SHP77 treated with DMSO at 0.1 percent for 48 hours (cell line): ENCODE results near the gene ASCC2.
A peak's percentile ranks its signal among the peaks of the same experiment; 100 is the strongest.
"Not testable (repeated sequence)": the region's sequence is repeated elsewhere in the genome, so short reads cannot be mapped to it uniquely, and the experiment has no call there.

Source experiments
- DNase-seq: peaks from one replicate; lab custom pipeline; 2025; lab: John Stamatoyannopoulos, UW

ASCC2 gene

GRCh38 chr22:29837741-29838598, at the start of gene ASCC2:
Gene ASCC2 (minus strand): TSS chr22:29838274. CDS start chr22:29832325, 5,949 bp downstream.
- DNase-seq, result peak; percentile 96

GRCh38 chr22:29887358-29887757, 49.3 kb upstream of the ASCC2 start:
- DNase-seq, result no peak

GRCh38 chr22:29886596-29886995, 48.5 kb upstream of the ASCC2 start:
- no peak for DNase-seq

GRCh38 chr22:29885610-29886009, 47.5 kb upstream of the ASCC2 start:
- DNase-seq, result no peak

- no peak for DNase-seq
Observed at GRCh38 chr22:29883775-29884097, 45.7 kb upstream of the ASCC2 start.

GRCh38 chr22:29883045-29883774, 45.1 kb upstream of the ASCC2 start, which contains the start of gene MTMR3:
Gene MTMR3 (plus strand): TSS chr22:29883174. CDS start chr22:29971060, 87,886 bp downstream.
- peak; percentile 60 for DNase-seq

- no peak for DNase-seq
Observed at GRCh38 chr22:29882716-29883044, 44.6 kb upstream of the ASCC2 start.

- DNase-seq, result no peak
Observed at GRCh38 chr22:29879753-29880152, 41.7 kb upstream of the ASCC2 start.

GRCh38 chr22:29877620-29878019, 39.5 kb upstream of the ASCC2 start:
- no peak for DNase-seq

- DNase-seq, result no peak
Observed at GRCh38 chr22:29873943-29874342, 35.9 kb upstream of the ASCC2 start.

- DNase-seq, result no peak
Observed at GRCh38 chr22:29872989-29873388, 34.9 kb upstream of the ASCC2 start.

- no peak for DNase-seq
Observed at GRCh38 chr22:29872144-29872893, 34.2 kb upstream of the ASCC2 start.

- no peak for DNase-seq
Observed at GRCh38 chr22:29871684-29872083, 33.6 kb upstream of the ASCC2 start.

- no peak for DNase-seq
Observed at GRCh38 chr22:29870574-29870973, 32.5 kb upstream of the ASCC2 start.

GRCh38 chr22:29867851-29868250, 29.8 kb upstream of the ASCC2 start:
- DNase-seq, result no peak

- no peak for DNase-seq
Observed at GRCh38 chr22:29867260-29867659, 29.2 kb upstream of the ASCC2 start.

GRCh38 chr22:29865572-29865971, 27.5 kb upstream of the ASCC2 start:
- DNase-seq, result not testable (repeated sequence)

GRCh38 chr22:29861672-29862297, 23.7 kb upstream of the ASCC2 start:
- no peak for DNase-seq

- no peak for DNase-seq
Observed at GRCh38 chr22:29860006-29860766, 22.1 kb upstream of the ASCC2 start.

- DNase-seq, result not testable (repeated sequence)
Observed at GRCh38 chr22:29859030-29859429, 21.0 kb upstream of the ASCC2 start.

- DNase-seq, result no peak
Observed at GRCh38 chr22:29856496-29856895, 18.4 kb upstream of the ASCC2 start.
